HCT116 (cell line): ENCODE measurements around the gene DNM3. TPM values are rescaled to one million over a fixed set of nuclear protein-coding genes. Genes with fewer than 3 reads are reported as not detected.

ENCODE experiments used
- ATAC-seq: fragments of 200-7000 bp; cut with Tn5 transposase; 2 replicates; pipeline ENCODE4 v1.9.1; 2020; ENCODE audit warnings: mild to moderate bottlenecking, moderate library complexity
- BruUV-seq: library from RNA; stranded (reverse); fragments of 400-500 nt; replicated peaks from 2 replicates; lab custom pipeline; 2021; lab: Mats Ljungman, UMichigan
- CTCF ChIA-PET: fragments of 300-600 bp; sonication (Branson Sonifier 250); formaldehyde crosslinking; loops from one replicate; lab custom pipeline; 2021; ENCODE audit warnings: antibody characterized with exemption; lab: Charles Lee
- POLR2A ChIA-PET: fragments of 300-600, 350-600 bp; sonication (Branson Sonifier 250); formaldehyde crosslinking; loops from one replicate; lab custom pipeline; 2021; ENCODE audit warnings: antibody characterized with exemption; lab: Charles Lee
- RAD21 ChIA-PET, 2 experiments: fragments of 300-600 bp; sonication (Branson Sonifier 250); formaldehyde crosslinking; loops; one replicate each; lab custom pipeline; 2023; ENCODE audit warnings: low total read pairs in 2 of 2; ENCODE audit not compliant: uncharacterized antibody in 2 of 2, unreplicated experiment in 2 of 2, low non-redundant PET in 1 of 2; lab: Charles Lee
- DNase-seq: peaks from one replicate; pipeline ENCODE4 v3.0.0-alpha.2; 2010; ENCODE audit warnings: low read depth, low spot score
- H2AFZ ChIP-seq: fragments of 200-600 bp; shearing (Covaris generic), sonication (generic); 2 replicates; pipeline ENCODE4 v1.6.1; 2017; ENCODE audit warnings: low read depth, mixed run types, mixed read lengths, antibody characterized with exemption, low read length; ENCODE audit not compliant: poor library complexity, severe bottlenecking
- H3K27ac ChIP-seq: 2 replicates; pipeline ENCODE4 v1.5.1; 2012; ENCODE audit warnings: low read depth, low read length
- H3K27me3 ChIP-seq: fragments of 200-600 bp; sonication (generic); 2 replicates; pipeline ENCODE4 v1.6.1; 2016; ENCODE audit warnings: mixed run types, low read length, mixed read lengths; ENCODE audit not compliant: insufficient read depth
- H3K36me3 ChIP-seq, 2 experiments: fragments of 200-500 bp in 1 of 2; fragments of 200-600 bp in 1 of 2; sonication (Bioruptor generic) in 1 of 2; sonication (generic) in 1 of 2; 2 replicates each; pipeline versions ENCODE4 v1.5.1 to v1.6.1; 2014 to 2016; ENCODE audit warnings: low read length in 2 of 2, inconsistent platforms in 1 of 2, mixed read lengths in 1 of 2, mixed run types in 1 of 2; ENCODE audit not compliant: insufficient read depth in 2 of 2, control insufficient read depth in 1 of 2
- H3K4me1 ChIP-seq, 2 experiments: fragments of 200-600 bp in 1 of 2; sonication (generic) in 1 of 2; 2 replicates each; pipeline versions ENCODE4 v1.5.1 to v1.6.1; 2012 to 2017; ENCODE audit warnings: low read length in 2 of 2, inconsistent platforms in 1 of 2, mild to moderate bottlenecking in 1 of 2, mixed read lengths in 1 of 2, mixed run types in 1 of 2, moderate library complexity in 1 of 2; ENCODE audit not compliant: insufficient read depth in 2 of 2, control insufficient read depth in 1 of 2
- H3K4me2 ChIP-seq: fragments of 200-600 bp; sonication (generic); 2 replicates; pipeline ENCODE4 v1.6.1; 2017; ENCODE audit warnings: mixed run types, low read length, mixed read lengths
- H3K4me3 ChIP-seq, 2 experiments: fragments of 200-600 bp in 1 of 2; sonication (generic) in 1 of 2; replicated peaks in 1 of 2; 2 replicates each; pipeline ENCODE4 v1.5.1; 2011 to 2016; ENCODE audit warnings: low read length in 2 of 2, control low read depth in 1 of 2, low read depth in 1 of 2, mild to moderate bottlenecking in 1 of 2, mixed read lengths in 1 of 2, mixed run types in 1 of 2
- H3K79me2 ChIP-seq: fragments of 200-600 bp; sonication (generic); 2 replicates; pipeline ENCODE4 v1.6.1; 2017; ENCODE audit warnings: mild to moderate bottlenecking, mixed run types, low read length, moderate library complexity, mixed read lengths; ENCODE audit not compliant: insufficient read depth
- H3K9ac ChIP-seq: fragments of 200-600 bp; sonication (generic); 2 replicates; pipeline ENCODE4 v1.6.1; 2016; ENCODE audit warnings: low read length, mixed read lengths
- H3K9me2 ChIP-seq: fragments of 200-600 bp; sonication (generic), shearing (Covaris generic); 2 replicates; pipeline ENCODE4 v1.6.1; 2017; ENCODE audit warnings: mixed run types, mild to moderate bottlenecking, moderate library complexity; ENCODE audit not compliant: insufficient read depth
- H3K9me3 ChIP-seq, 2 experiments: fragments of 200-500 bp in 1 of 2; fragments of 200-600 bp in 1 of 2; sonication (Bioruptor generic) in 1 of 2; sonication (generic) in 1 of 2; 2 replicates each; pipeline ENCODE4 v1.6.1; 2014 to 2017; ENCODE audit warnings: low read length in 2 of 2, mixed read lengths in 2 of 2, inconsistent platforms in 1 of 2, low read depth in 1 of 2, mild to moderate bottlenecking in 1 of 2, mixed run types in 1 of 2, moderate library complexity in 1 of 2; ENCODE audit not compliant: control insufficient read depth in 1 of 2, insufficient read depth in 1 of 2
- H4K20me1 ChIP-seq: fragments of 200-600 bp; sonication (generic), shearing (Covaris generic); 2 replicates; pipeline ENCODE4 v1.6.1; 2017; ENCODE audit warnings: mixed run types, mild to moderate bottlenecking, moderate library complexity; ENCODE audit not compliant: insufficient read depth
- ATF3 ChIP-seq: IDR thresholded peaks from 2 replicates; pipeline ENCODE4 v1.6.1; 2012
- CBX3 ChIP-seq: IDR thresholded peaks from 2 replicates; pipeline ENCODE4 v1.6.1; 2012; ENCODE audit warnings: low read depth
- CEBPB ChIP-seq: IDR thresholded peaks from 2 replicates; pipeline ENCODE4 v1.6.1; 2012; ENCODE audit warnings: low read depth
- CTCF ChIP-seq, 3 experiments: fragments of 200-600 bp in 1 of 3; sonication (generic) in 1 of 3; IDR thresholded peaks in 2 of 3; conservative IDR thresholded peaks in 1 of 3; 2 replicates each; pipeline ENCODE4 v1.5.1; 2012 to 2017; ENCODE audit warnings: low read depth in 2 of 3, low read length in 2 of 3, antibody characterized with exemption in 1 of 3, borderline replicate concordance in 1 of 3, control low read depth in 1 of 3, mild to moderate bottlenecking in 1 of 3, mixed read lengths in 1 of 3, mixed run types in 1 of 3, moderate library complexity in 1 of 3; ENCODE audit not compliant: insufficient read depth in 1 of 3
- EZH2 ChIP-seq: fragments of 200-600 bp; sonication (generic); IDR thresholded peaks from 2 replicates; pipeline ENCODE4 v1.6.1; 2017; ENCODE audit warnings: antibody characterized with exemption, mixed run types
- EZH2phosphoT487 ChIP-seq: fragments of 200-600 bp; IDR thresholded peaks from 2 replicates; pipeline ENCODE4 v1.6.1; 2018; ENCODE audit warnings: antibody characterized with exemption, borderline replicate concordance
- FOSL1 ChIP-seq: IDR thresholded peaks from 2 replicates; pipeline ENCODE4 v1.6.1; 2012; ENCODE audit warnings: low read depth
- JUND ChIP-seq: IDR thresholded peaks from 2 replicates; pipeline ENCODE4 v1.6.1; 2012
- MAX ChIP-seq: IDR thresholded peaks from 2 replicates; pipeline ENCODE4 v1.6.1; 2012
- POLR2A ChIP-seq: IDR thresholded peaks from 2 replicates; pipeline ENCODE4 v1.7.0; 2011; ENCODE audit warnings: borderline replicate concordance; ENCODE audit not compliant: insufficient read depth, insufficient read length; ENCODE audit errors: extremely low read depth
- POLR2AphosphoS5 ChIP-seq: IDR thresholded peaks from 2 replicates; pipeline ENCODE4 v1.6.1; 2011; ENCODE audit warnings: mild to moderate bottlenecking, low read depth, low read length, moderate library complexity
- REST ChIP-seq: IDR thresholded peaks from 2 replicates; pipeline ENCODE4 v1.6.1; 2012; ENCODE audit warnings: low read depth
- SIN3A ChIP-seq: IDR thresholded peaks from 2 replicates; pipeline ENCODE4 v1.6.1; 2012; ENCODE audit warnings: low read depth
- SP1 ChIP-seq: IDR thresholded peaks from 2 replicates; pipeline ENCODE4 v1.6.1; 2012; ENCODE audit warnings: low read depth
- TCF7L2 ChIP-seq: IDR thresholded peaks from 2 replicates; pipeline ENCODE4 v1.7.0; 2011; ENCODE audit warnings: borderline replicate concordance, inconsistent platforms; ENCODE audit not compliant: insufficient read depth, insufficient read length; ENCODE audit errors: extremely low read depth
- ZBTB33 ChIP-seq: IDR thresholded peaks from 2 replicates; pipeline ENCODE4 v1.6.1; 2011; ENCODE audit warnings: mild to moderate bottlenecking, low read length, moderate library complexity; ENCODE audit not compliant: insufficient replicate concordance; ENCODE audit errors: extremely low read depth
- ZFX ChIP-seq: fragments of 450-650 bp; IDR thresholded peaks from 2 replicates; pipeline ENCODE4 v1.6.1; 2017
- intact Hi-C: fragments of 100-400 bp; cut with micrococcal nuclease; formaldehyde crosslinking; loops from 2 replicates; pipeline ENCODE4 v1.10.0; 2022
- total RNA-seq: library from RNA; stranded (reverse); gene quantifications from one replicate; pipeline ENCODE4 v1.2.1, GENCODE V29; 2021; ENCODE audit not compliant: unreplicated experiment

DNM3 gene
- total RNA-seq, 1 experiment from 2014 or later = 3.1 TPM

GRCh38 chr1:172360511-172360910 is 519.2 kb downstream of the DNM3 start:
- Histone ChIP-seq H4K20me1 (no peaks in the 10 kb centered on the region), H3K4me2 (peak overlapping the region; percentile 39; the same call in 1 of the 2 replicates), H3K4me3 (no peak overlapping the region), H3K9me3 (no peaks in the 10 kb centered on the region), H3K27ac (no peak overlapping the region), H3K36me3 (no peaks in the 10 kb centered on the region), H3K9me2 (no peaks in the 10 kb centered on the region), H3K9ac (no peak overlapping the region), H3K4me1 (peaks cover 48 to 52% of the 10 kb centered on the region in 2 experiments), H3K79me2 (no peaks in the 10 kb centered on the region), H3K27me3 (no peaks in the 10 kb centered on the region), H2AFZ (no peak overlapping the region)
- ChIA-PET CTCF (interaction anchor here (1.6 kb wide), 1 partner anchor 39 kb away, joined by 8 read pairs; no protein-coding TSS in a partner anchor), RAD21 (no interaction called here), POLR2A (no interaction called here)
- intact Hi-C loops = no loop called here
- ATAC-seq (0 out of 2 replicates have a peak, but pooled peaks have one; percentile 25), DNase-seq (no peak)
- TF ChIP-seq CEBPB (no peak), MAX (no peak), ZFX (no peak), SIN3A (no peak), EZH2phosphoT487 (no peak), REST (no peak), JUND (no peak), EZH2 (no peak), SP1 (no peak), CTCF (IDR thresholded peaks at IDR 0.05 in 2 of 3, conservative IDR thresholded peaks at IDR 0.05 in 1 of 3; ENCODE audit: borderline replicate concordance in 1 of 3, insufficient read depth in 1 of 3, low read depth in 2 of 3, low read length in 2 of 3) (no peak), FOSL1 (no peak), ATF3 (no peak), CBX3 (no peak), POLR2AphosphoS5 (no peak), ZBTB33 (no peak), POLR2A (no peak), TCF7L2 (no peak)
- BruUV-seq = no TSS peak
